ENCODE data around the gene ALPK3. TPM values are rescaled to one million over a fixed set of nuclear protein-coding genes. Genes with fewer than 3 reads are reported as not detected.
A peak's percentile ranks its signal among the peaks of the same experiment; 100 is the strongest.
"Not testable (repeated sequence)": the region's sequence is repeated elsewhere in the genome, so short reads cannot be mapped to it uniquely, and the experiment has no call there.

The ALPK3 gene
- total RNA-seq, 1 experiment from 2014 or later, result 0.07 TPM

DNA sequence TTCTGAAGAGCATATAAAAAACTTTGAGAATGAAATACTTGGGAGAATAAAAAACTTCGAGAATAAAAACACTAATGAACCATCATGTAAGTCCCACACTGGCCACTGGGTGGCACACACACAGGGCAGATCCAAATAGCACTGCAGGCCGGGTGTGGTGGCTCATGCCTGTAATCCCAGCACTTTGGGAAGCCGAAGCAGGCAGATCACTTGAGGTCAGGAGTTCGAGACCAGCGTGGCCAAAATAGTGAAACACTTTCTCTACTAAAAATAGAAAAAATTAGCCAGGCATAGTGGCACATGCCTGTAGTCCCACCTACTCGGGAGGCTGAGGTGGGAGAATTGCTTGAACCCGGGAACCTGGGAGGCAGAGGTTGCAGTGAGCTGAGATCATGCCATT, 28.5 kb downstream of the ALPK3 start:
- H3K36me3 Mint-ChIP-seq (ENCODE audit: insufficient read depth, unreplicated experiment); H3K4me1 Mint-ChIP-seq (ENCODE audit: insufficient read depth, unreplicated experiment); H3K27ac Mint-ChIP-seq (ENCODE audit: low read depth, unreplicated experiment); H3K9me3 Mint-ChIP-seq (ENCODE audit: unreplicated experiment); H3K4me3 Mint-ChIP-seq (ENCODE audit: unreplicated experiment); BruUV-seq (replicated peaks): not testable (repeated sequence)
- ChIA-PET POLR2A (interaction anchor here (1.4 kb wide), 1 partner anchor 82 kb away, joined by 3 read pairs; no protein-coding TSS in a partner anchor), CTCF (interaction anchor here (0.7 to 1.8 kb wide), 15 partner anchors 9 to 310 kb away, joined by 3 to 11 read pairs (median 3); no protein-coding TSS in a partner anchor)
- intact Hi-C loops (cut with micrococcal nuclease), result loop anchor here (2.0 to 5.0 kb wide), 2 partner anchors 83 to 202 kb away; no protein-coding TSS in a partner anchor
- DNase-seq (ENCODE audit: unreplicated experiment), result peak; percentile 70
- peaks cover 16% of the 10 kb centered on the region for H3K27me3 Mint-ChIP-seq (ENCODE audit: insufficient read depth, unreplicated experiment)
- TF ChIP-seq, protein P1, sequence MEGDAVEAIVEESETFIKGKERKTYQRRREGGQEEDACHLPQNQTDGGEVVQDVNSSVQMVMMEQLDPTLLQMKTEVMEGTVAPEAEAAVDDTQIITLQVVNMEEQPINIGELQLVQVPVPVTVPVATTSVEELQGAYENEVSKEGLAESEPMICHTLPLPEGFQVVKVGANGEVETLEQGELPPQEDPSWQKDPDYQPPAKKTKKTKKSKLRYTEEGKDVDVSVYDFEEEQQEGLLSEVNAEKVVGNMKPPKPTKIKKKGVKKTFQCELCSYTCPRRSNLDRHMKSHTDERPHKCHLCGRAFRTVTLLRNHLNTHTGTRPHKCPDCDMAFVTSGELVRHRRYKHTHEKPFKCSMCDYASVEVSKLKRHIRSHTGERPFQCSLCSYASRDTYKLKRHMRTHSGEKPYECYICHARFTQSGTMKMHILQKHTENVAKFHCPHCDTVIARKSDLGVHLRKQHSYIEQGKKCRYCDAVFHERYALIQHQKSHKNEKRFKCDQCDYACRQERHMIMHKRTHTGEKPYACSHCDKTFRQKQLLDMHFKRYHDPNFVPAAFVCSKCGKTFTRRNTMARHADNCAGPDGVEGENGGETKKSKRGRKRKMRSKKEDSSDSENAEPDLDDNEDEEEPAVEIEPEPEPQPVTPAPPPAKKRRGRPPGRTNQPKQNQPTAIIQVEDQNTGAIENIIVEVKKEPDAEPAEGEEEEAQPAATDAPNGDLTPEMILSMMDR (IDR thresholded peaks at IDR 0.05; ENCODE audit: unreplicated experiment), result peak; percentile 68

DNA sequence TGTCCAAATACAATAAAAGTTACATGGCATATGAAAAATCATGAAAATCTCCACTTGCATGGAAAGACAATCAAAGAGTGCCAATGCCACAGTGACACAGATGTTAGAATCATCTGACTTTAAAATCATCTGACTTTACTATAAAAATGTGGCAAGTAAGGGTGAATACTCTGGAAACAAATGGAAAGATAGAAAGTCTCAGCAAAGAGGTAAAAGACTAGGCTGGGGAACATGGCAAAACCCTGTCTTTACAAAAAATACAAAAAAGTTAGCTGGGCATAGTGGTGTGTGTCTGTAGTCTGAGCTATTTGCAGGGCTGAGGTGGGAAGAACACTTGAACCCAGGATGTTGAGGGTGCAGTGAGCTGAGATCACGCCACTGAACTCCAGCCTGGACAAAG, 29.1 kb downstream of the ALPK3 start:
- TF ChIP-seq, protein P1 (IDR thresholded peaks at IDR 0.05; ENCODE audit: unreplicated experiment), result no peak
- H3K4me1 Mint-ChIP-seq (ENCODE audit: insufficient read depth, unreplicated experiment), result no peaks in the 10 kb centered on the region
- BruUV-seq (replicated peaks), result no TSS peak
- no peak for DNase-seq (ENCODE audit: unreplicated experiment)
- ChIA-PET POLR2A (no interaction called here), CTCF (interaction anchor here (0.8 to 1.8 kb wide), 9 partner anchors 8 to 196 kb away, joined by 3 to 11 read pairs (median 4); no protein-coding TSS in a partner anchor)
- H3K27ac Mint-ChIP-seq (ENCODE audit: low read depth, unreplicated experiment), result no peak overlapping the region
- H3K9me3 Mint-ChIP-seq (ENCODE audit: unreplicated experiment), result peaks cover 8% of the 10 kb centered on the region
- intact Hi-C loops (cut with micrococcal nuclease), result loop anchor here (5.0 kb wide), 1 partner anchor 201 kb away; no protein-coding TSS in a partner anchor
- peaks cover 12% of the 10 kb centered on the region for H3K27me3 Mint-ChIP-seq (ENCODE audit: insufficient read depth, unreplicated experiment)
- no peak overlapping the region for H3K4me3 Mint-ChIP-seq (ENCODE audit: unreplicated experiment)
- peaks cover 6% of the 10 kb centered on the region for H3K36me3 Mint-ChIP-seq (ENCODE audit: insufficient read depth, unreplicated experiment)

DNA sequence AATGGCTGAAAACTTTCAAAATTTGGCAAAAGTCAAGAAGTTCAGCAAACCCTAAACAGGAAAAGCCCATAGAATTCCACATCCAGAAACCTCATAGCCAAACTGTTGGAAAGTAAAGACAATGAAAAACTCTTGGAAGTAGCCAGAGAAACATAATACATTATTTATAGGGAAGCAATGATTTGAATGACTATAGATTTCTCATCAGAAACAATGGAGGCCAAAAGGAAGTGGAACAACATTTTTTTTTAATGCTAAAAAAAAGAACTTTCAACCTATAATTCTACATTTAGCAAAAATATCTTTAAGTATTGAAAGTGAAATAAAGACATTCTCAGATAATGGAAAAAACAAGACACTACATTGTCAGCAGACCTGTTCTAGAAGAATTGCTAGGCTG, 30.2 kb downstream of the ALPK3 start:
- intact Hi-C loops (cut with micrococcal nuclease), result loop anchor here (5.0 kb wide), 1 partner anchor 200 kb away; no protein-coding TSS in a partner anchor
- TF ChIP-seq, protein P1 (IDR thresholded peaks at IDR 0.05; ENCODE audit: unreplicated experiment), result no peak
- no peak overlapping the region for H3K4me3 Mint-ChIP-seq (ENCODE audit: unreplicated experiment)
- ChIA-PET CTCF (interaction anchor here (0.7 to 0.9 kb wide), 2 partner anchors 16 to 179 kb away, joined by 4 read pairs; no protein-coding TSS in a partner anchor), POLR2A (no interaction called here)
- H3K4me1 Mint-ChIP-seq (ENCODE audit: insufficient read depth, unreplicated experiment), result no peaks in the 10 kb centered on the region
- no peak overlapping the region for H3K27ac Mint-ChIP-seq (ENCODE audit: low read depth, unreplicated experiment)
- no peak for DNase-seq (ENCODE audit: unreplicated experiment)
- peaks cover 6% of the 10 kb centered on the region for H3K36me3 Mint-ChIP-seq (ENCODE audit: insufficient read depth, unreplicated experiment)
- H3K27me3 Mint-ChIP-seq (ENCODE audit: insufficient read depth, unreplicated experiment), result peaks cover under 1% of the 10 kb centered on the region
- no TSS peak for BruUV-seq (replicated peaks)
- peaks cover 8% of the 10 kb centered on the region for H3K9me3 Mint-ChIP-seq (ENCODE audit: unreplicated experiment)

DNA sequence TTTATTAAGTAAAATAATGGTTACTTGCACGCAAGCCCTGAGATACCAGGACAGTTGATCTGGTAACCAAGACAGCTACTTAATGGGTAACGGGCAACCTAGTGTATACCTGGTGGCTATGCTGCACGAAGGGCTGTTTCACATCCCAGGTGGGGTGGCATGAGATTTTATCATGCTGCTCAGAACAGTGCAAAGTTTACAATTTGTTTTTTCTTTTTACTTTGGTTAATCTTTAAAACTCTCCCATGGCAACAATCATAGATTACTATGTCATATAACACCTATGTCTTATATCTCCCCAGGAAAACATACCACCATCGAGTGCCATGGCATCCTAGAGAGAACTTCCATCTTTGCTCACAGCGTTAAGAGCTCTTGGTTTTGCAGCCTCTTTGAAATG, 35.1 kb downstream of the ALPK3 start:
- CTCF ChIA-PET, result interaction anchor here (0.7 to 1.3 kb wide), 2 partner anchors 18 to 26 kb away, joined by 3 to 4 read pairs; no protein-coding TSS in a partner anchor
- H3K27ac Mint-ChIP-seq (ENCODE audit: low read depth, unreplicated experiment), result no peak overlapping the region
- no TSS peak for BruUV-seq (replicated peaks)
- intact Hi-C loops (cut with micrococcal nuclease), result no loop called here
- H3K36me3 Mint-ChIP-seq (ENCODE audit: insufficient read depth, unreplicated experiment), result peaks cover 6% of the 10 kb centered on the region
- no peaks in the 10 kb centered on the region for H3K4me1 Mint-ChIP-seq (ENCODE audit: insufficient read depth, unreplicated experiment)
- POLR2A ChIA-PET, result no interaction called here
- peaks cover 2% of the 10 kb centered on the region for H3K9me3 Mint-ChIP-seq (ENCODE audit: unreplicated experiment)
- TF ChIP-seq, protein P1 (IDR thresholded peaks at IDR 0.05; ENCODE audit: unreplicated experiment), result no peak
- DNase-seq (ENCODE audit: unreplicated experiment), result no peak
- no peak overlapping the region for H3K4me3 Mint-ChIP-seq (ENCODE audit: unreplicated experiment)
- H3K27me3 Mint-ChIP-seq (ENCODE audit: insufficient read depth, unreplicated experiment), result no peaks in the 10 kb centered on the region
